HepG2 (cell line): Measurements from ENCODE around the gene EHD1. TPM values are rescaled to one million over a fixed set of nuclear protein-coding genes. Genes with fewer than 3 reads are reported as not detected.

ENCODE experiments used
- AGO1 ChIP-seq: fragments of 200-400 bp; formaldehyde crosslinking; IDR thresholded peaks from 2 replicates; pipeline ENCODE4 v1.6.1; 2017; ENCODE audit warnings: mild to moderate bottlenecking, low read depth, low read length, moderate library complexity; ENCODE audit not compliant: poor library complexity, severe bottlenecking
- ATRX ChIP-seq: sonication (generic); formaldehyde crosslinking; IDR thresholded peaks from 2 replicates; pipeline ENCODE4 v1.4.0; 2020; ENCODE audit warnings: missing genetic modification reagents, borderline replicate concordance
- NCOA5 ChIP-seq: sonication (generic); formaldehyde crosslinking; IDR thresholded peaks from 2 replicates; pipeline ENCODE4 v1.4.0; 2020; ENCODE audit warnings: missing genetic modification reagents
- PHB2 ChIP-seq: fragments of 450-650 bp; IDR thresholded peaks from 2 replicates; pipeline ENCODE4 v1.6.1; 2018; ENCODE audit not compliant: partially characterized antibody
- PLRG1 ChIP-seq: fragments of 450-650 bp; conservative IDR thresholded peaks from 2 replicates; pipeline ENCODE4 v1.6.1; 2016
- RBM39 ChIP-seq: fragments of 200-400 bp; formaldehyde crosslinking; IDR thresholded peaks from one replicate; pipeline ENCODE4 v1.6.1; 2018; ENCODE audit warnings: antibody characterized with exemption, mild to moderate bottlenecking, low read depth, low read length; ENCODE audit not compliant: poor library complexity, severe bottlenecking
- ZBTB3 ChIP-seq: sonication (generic); formaldehyde crosslinking; IDR thresholded peaks from 2 replicates; pipeline ENCODE4 v1.4.0; 2020; ENCODE audit warnings: low read depth, mild to moderate bottlenecking, moderate library complexity, missing genetic modification reagents, borderline replicate concordance
- ZFP36L1 ChIP-seq: sonication (generic); formaldehyde crosslinking; IDR thresholded peaks from 2 replicates; pipeline ENCODE4 v1.8.0; 2022; ENCODE audit warnings: mild to moderate bottlenecking, missing genetic modification reagents, moderate library complexity
- ZNF253 ChIP-seq: sonication (generic); formaldehyde crosslinking; IDR thresholded peaks from 2 replicates; pipeline ENCODE4 v1.8.0; 2022; ENCODE audit warnings: mild to moderate bottlenecking, missing genetic modification reagents, borderline replicate concordance
- ZNF317 ChIP-seq: sonication (generic); formaldehyde crosslinking; IDR thresholded peaks from 2 replicates; pipeline ENCODE4 v1.5.0; 2020; ENCODE audit warnings: mild to moderate bottlenecking, missing genetic modification reagents
- ZNF501 ChIP-seq: sonication (generic); formaldehyde crosslinking; IDR thresholded peaks from 2 replicates; pipeline ENCODE4 v1.5.1; 2020; ENCODE audit warnings: mild to moderate bottlenecking, moderate library complexity, missing genetic modification reagents
- polyA plus RNA-seq, 8 experiments: library from polyadenylated mRNA; depleted of rRNA in 3 of 8; stranded (reverse) in 7 of 8; unstranded in 1 of 8; fragments of >200 nt; fragmentation: Illumina TruSeq in 4 of 8; extraction: Trizol in 4 of 8; gene quantifications; 2 replicates each; pipeline versions ENCODE4 v1.2.1 to v1.2.3, GENCODE V29; 2011 to 2016; ENCODE audit warnings: low read depth in 4 of 8, missing spikeins in 1 of 8, mixed read lengths in 1 of 8; ENCODE audit not compliant: insufficient read depth in 1 of 8
- total RNA-seq, 5 experiments: library from RNA; depleted of rRNA; stranded (reverse); fragments of >200 nt; fragmentation: Illumina TruSeq; extraction: Trizol; gene quantifications; 2 replicates each; pipeline ENCODE4 v1.2.3, GENCODE V29; 2016; ENCODE audit warnings: low read depth in 1 of 5
- TF ChIP-seq, protein P1 (sequence below): sonication (generic); formaldehyde crosslinking; IDR thresholded peaks from 2 replicates; pipeline ENCODE4 v1.5.1; 2020; ENCODE audit warnings: missing genetic modification reagents, mild to moderate bottlenecking, borderline replicate concordance
- TF ChIP-seq, protein P2 (sequence below): IDR thresholded peaks from 2 replicates; pipeline ENCODE4 v1.6.1; 2012; ENCODE audit warnings: low read depth, low read length, improper control_type of control experiment
- TF ChIP-seq, protein P3 (sequence below): sonication (generic); formaldehyde crosslinking; IDR thresholded peaks from 2 replicates; pipeline ENCODE4 v1.5.0; 2020; ENCODE audit warnings: mild to moderate bottlenecking, missing genetic modification reagents
- TF ChIP-seq, protein P4 (sequence below): sonication (generic); formaldehyde crosslinking; IDR thresholded peaks from 2 replicates; pipeline ENCODE4 v1.5.0; 2020; ENCODE audit warnings: mild to moderate bottlenecking, missing genetic modification reagents

EHD1 gene
- total and polyA plus RNA-seq, 2 of the 13 experiments (the other 11 are each of a cell fraction or from before 2014, with no cell fraction given) = 23.6 to 26.6 TPM

DNA sequence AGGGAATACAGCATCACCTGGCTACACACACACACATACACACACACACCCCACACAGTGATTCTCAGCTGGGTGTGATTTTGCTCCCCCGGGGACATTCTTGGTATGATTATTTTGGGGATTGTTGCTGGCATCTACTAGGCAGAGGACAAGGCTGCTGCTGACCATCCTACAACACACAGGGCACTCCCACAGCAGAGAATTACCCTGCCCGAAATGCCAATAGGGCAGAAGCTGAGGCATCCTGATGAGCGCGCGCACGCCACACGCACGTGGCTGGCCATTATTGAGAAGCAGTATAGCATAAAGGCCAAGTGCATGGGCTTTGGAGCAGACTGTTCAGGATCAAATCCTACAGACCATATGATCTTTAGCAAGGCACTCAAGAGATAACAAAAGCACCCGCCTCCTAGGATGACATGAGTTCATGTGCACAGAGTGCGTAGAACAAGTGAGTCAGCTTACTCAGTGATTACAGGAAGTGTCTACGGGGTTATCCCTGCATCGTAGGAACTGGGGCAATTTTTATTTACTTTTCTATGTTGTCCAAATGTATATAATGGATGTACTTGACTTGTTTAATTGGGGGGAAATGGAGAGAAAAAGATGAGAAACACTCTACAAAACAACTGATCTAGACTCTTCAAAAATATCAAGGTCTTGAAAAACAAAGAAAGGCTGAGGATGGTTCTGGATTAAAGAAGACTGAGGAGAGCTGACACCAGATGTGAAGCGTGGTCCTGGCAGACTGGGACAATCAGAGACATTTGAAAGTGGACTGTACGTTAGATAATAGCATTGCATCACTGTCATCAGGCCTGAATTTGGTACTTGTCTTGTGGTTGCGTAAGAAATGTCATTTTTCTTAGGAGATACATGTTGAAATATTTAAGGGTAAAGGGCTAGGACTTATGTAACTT is 7.2 kb upstream of the EHD1 start (continued):
- TF ChIP-seq, protein P1, sequence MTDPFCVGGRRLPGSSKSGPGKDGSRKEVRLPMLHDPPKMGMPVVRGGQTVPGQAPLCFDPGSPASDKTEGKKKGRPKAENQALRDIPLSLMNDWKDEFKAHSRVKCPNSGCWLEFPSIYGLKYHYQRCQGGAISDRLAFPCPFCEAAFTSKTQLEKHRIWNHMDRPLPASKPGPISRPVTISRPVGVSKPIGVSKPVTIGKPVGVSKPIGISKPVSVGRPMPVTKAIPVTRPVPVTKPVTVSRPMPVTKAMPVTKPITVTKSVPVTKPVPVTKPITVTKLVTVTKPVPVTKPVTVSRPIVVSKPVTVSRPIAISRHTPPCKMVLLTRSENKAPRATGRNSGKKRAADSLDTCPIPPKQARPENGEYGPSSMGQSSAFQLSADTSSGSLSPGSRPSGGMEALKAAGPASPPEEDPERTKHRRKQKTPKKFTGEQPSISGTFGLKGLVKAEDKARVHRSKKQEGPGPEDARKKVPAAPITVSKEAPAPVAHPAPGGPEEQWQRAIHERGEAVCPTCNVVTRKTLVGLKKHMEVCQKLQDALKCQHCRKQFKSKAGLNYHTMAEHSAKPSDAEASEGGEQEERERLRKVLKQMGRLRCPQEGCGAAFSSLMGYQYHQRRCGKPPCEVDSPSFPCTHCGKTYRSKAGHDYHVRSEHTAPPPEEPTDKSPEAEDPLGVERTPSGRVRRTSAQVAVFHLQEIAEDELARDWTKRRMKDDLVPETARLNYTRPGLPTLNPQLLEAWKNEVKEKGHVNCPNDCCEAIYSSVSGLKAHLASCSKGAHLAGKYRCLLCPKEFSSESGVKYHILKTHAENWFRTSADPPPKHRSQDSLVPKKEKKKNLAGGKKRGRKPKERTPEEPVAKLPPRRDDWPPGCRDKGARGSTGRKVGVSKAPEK (CRISPR knock-in tag) = no peak
- TF ChIP-seq ZNF317 (CRISPR knock-in tag) = no peak
- TF ChIP-seq, protein P2, sequence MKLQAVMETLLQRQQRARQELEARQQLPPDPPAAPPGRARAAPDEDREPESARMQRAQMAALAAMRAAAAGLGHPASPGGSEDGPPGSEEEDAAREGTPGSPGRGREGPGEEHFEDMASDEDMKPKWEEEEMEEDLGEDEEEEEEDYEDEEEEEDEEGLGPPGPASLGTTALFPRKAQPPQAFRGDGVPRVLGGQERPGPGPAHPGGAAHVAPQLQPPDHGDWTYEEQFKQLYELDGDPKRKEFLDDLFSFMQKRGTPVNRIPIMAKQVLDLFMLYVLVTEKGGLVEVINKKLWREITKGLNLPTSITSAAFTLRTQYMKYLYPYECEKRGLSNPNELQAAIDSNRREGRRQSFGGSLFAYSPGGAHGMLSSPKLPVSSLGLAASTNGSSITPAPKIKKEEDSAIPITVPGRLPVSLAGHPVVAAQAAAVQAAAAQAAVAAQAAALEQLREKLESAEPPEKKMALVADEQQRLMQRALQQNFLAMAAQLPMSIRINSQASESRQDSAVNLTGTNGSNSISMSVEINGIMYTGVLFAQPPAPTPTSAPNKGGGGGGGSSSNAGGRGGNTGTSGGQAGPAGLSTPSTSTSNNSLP = no peak
- no peak for TF ChIP-seq RBM39
- no peak for TF ChIP-seq ZFP36L1
- no peak for TF ChIP-seq ZNF253 (CRISPR knock-in tag)
- TF ChIP-seq ZBTB3 (CRISPR knock-in tag) = no peak
- TF ChIP-seq ZNF501 (CRISPR knock-in tag) = no peak
- TF ChIP-seq, protein P3, sequence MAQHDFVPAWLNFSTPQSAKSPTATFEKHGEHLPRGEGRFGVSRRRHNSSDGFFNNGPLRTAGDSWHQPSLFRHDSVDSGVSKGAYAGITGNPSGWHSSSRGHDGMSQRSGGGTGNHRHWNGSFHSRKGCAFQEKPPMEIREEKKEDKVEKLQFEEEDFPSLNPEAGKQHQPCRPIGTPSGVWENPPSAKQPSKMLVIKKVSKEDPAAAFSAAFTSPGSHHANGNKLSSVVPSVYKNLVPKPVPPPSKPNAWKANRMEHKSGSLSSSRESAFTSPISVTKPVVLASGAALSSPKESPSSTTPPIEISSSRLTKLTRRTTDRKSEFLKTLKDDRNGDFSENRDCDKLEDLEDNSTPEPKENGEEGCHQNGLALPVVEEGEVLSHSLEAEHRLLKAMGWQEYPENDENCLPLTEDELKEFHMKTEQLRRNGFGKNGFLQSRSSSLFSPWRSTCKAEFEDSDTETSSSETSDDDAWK (CRISPR knock-in tag) = no peak
- no peak for TF ChIP-seq AGO1
- no peak for TF ChIP-seq PLRG1
- TF ChIP-seq ATRX (CRISPR knock-in tag) = no peak
- no peak for TF ChIP-seq NCOA5 (CRISPR knock-in tag)
- TF ChIP-seq PHB2 = no peak
- TF ChIP-seq, protein P4, sequence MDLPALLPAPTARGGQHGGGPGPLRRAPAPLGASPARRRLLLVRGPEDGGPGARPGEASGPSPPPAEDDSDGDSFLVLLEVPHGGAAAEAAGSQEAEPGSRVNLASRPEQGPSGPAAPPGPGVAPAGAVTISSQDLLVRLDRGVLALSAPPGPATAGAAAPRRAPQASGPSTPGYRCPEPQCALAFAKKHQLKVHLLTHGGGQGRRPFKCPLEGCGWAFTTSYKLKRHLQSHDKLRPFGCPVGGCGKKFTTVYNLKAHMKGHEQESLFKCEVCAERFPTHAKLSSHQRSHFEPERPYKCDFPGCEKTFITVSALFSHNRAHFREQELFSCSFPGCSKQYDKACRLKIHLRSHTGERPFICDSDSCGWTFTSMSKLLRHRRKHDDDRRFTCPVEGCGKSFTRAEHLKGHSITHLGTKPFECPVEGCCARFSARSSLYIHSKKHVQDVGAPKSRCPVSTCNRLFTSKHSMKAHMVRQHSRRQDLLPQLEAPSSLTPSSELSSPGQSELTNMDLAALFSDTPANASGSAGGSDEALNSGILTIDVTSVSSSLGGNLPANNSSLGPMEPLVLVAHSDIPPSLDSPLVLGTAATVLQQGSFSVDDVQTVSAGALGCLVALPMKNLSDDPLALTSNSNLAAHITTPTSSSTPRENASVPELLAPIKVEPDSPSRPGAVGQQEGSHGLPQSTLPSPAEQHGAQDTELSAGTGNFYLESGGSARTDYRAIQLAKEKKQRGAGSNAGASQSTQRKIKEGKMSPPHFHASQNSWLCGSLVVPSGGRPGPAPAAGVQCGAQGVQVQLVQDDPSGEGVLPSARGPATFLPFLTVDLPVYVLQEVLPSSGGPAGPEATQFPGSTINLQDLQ (CRISPR knock-in tag) = no peak
